Measurements from ENCODE around the gene CDK2AP2.
A peak's percentile ranks its signal among the peaks of the same experiment; 100 is the strongest.

Gene CDK2AP2

DNA sequence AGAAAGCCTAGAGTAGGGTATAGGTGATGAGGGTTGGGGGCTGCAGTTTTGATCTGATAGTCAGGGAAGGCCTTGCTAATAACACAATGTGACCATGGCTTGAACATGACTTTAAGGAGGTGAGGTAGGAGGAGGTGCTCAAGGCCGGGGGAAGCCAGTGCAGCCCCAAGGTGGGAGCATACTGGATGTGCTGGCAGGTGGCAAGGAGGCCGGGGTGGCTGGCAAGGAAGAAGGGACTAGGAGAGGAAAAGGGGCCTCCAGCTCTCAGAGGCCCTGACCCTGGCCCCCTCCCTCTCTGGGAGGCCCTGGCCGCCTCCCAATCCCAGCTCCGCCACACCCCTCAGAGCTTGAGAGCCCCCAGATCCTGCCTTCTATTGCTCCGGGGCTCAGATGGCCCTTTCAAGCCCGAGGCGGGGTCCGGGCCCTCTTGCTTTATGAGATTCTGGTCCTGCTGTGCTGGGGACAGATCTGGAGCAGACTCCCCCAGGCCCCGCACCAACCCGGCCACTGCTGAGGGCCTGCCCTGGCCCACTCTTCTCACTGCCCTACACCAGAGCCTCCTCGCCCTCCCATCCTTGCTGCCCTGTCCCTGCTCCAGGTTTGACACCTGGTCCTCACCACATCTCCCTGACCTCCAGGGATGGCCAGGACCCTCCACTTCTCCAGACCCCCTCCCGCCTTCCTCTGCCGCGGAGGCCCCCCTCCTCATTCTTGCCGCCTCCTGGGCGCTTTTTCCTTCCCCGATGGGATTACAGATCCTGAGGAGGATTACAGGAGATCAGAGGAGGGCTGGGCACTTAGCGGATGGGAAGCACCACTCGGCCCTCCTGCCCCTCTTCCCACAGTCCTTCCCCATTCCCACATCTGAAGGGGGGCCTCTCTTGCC is 4.6 kb downstream of the CDK2AP2 start:
- DNase-seq (ENCODE audit: low spot score) = no peak

DNA sequence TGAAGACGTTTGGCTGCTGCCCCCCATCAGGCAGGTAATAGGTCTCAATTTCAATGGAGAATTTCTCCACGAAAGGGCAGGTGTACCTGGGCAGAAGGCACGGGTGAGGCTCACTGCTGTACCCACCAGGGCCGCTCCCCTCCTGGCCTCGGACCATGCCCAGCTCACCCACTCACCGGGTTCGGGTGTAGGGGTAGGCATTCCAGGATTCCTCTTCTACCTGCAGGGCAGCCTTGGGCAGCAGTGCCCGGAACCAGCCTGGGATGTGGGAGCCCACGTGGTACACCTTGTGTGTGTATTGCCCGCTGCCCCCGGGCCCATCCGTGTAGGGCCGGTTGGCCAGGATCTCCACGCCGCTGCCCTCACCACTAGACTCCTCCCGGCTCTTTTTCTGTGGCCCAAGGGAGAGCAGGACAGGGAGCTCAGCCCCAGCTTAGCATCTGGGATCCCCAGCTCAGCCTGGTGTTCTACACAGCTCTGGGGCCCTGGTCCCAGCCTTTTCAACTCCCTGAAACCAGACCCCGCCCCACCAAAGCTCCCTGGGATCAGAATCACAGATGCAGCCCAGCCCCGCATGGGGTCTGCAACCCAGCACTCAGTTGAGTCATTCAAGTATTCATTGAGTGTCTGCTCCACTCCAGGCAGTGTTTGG is 5.5 kb downstream of the CDK2AP2 start:
- DNase-seq (ENCODE audit: low spot score) = no peak

DNA sequence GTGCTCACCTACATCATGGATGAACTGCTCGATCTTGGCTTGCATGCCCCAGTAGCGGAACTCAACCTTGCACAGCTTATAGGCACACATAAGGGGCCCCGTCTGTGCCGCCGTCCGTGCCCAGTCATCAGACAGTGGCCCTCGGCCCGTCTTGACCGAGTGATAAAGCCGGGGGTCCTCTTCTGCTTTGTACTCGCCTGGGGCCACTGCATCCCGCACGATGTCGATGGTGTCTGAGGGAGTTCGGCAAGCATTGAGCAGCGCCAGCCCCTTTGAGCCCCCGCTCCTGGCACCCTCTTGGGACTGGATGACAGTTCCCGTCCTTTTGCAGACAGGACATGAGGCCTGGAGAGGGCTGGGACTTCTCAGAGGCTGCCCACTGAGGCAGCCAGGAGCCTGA is 6.1 kb downstream of the CDK2AP2 start:
- DNase-seq (ENCODE audit: low spot score) = no peak

DNA sequence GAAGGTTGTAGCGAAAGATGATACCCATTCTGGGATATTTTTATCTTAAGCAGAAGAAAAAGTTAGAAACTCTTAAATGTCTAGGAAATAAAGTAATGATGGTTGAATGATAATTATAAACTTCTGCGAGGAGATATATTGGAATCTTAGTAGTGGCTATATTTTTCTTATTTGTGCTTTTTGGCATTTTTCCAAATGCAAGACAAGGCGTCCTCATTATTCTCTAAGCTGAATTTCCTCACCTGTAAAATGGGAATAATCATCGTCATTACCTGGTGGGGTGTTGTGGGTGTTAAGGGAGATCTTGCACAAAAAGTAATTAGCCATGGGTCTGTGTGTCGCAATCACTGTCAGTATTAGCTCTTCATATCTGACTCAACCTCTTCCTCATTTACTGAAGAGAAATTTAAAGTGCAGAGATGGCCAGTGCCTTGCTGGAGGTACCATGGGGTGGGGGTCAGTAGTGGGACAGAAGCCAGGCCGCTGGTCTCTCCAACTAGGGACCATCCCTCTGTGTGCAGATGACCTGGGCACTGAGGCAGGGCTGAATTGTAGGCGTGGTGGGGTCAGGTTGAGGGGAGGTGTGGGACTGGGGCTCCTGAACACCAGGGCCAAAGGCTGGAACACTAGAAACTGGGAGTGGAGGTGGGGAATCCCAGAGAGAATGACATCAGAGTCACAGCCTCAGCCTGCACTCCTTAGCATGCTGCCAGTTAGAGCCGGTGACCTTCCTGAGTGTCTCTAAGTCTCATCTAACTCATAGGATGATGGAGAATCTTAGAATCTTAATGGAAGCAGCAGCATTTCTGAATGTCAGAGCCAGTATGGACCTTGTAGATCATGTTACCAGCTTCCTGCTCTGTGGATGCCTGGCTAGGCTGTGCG is 6.9 kb downstream of the CDK2AP2 start:
- DNase-seq (ENCODE audit: low spot score) = no peak

DNA sequence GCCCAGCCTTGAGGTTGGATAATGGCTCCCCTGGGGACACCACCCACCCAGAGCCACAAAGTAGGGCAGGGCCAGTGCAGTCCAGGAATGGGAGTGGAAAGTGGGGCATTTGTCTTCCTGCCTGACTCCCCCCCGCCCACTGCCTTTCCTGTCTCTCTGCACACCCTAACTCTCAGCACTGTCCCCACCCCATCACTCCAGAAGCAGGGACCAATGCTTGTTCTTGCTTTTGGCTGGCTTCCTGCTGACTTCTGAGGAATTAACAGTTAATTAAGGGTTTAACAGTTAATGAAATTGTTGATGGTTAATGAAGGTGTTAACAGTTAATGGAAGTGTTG is 7.5 kb downstream of the CDK2AP2 start:
- DNase-seq (ENCODE audit: low spot score) = no peak

DNA sequence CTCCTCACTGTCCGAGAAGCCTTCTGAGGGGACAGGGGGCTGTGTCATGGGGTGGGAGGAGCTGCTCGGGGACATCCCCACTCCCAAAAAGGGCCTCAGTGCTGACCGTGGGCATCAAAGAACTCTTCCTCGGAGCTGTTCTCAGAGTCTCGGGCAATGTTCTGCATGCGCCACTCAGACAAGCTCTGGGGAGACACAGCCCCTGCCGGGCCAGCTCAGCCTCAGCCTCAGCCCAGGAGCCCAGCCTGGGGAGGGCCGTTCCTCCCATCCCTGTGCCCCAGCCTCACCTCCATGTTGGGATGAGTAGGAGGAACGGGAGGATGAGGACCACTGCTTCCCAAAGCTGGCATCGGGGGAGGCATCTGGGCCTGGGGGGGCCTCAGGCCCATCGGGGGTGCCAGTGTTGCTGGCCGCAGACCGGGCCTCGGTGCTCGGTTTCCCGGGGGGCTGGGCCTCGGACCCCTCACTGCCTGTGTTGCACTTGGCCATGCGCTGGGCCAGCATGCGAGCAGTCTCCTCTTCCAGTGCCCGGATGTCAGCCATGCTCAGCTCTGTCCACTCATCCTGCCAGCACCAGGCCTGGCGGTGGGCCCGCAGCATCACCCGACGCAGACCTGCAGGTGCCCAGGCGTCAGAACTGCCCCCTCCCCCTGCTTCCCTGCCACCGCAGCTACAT is 8.0 kb downstream of the CDK2AP2 start:
- DNase-seq (ENCODE audit: low spot score) = no peak

DNA sequence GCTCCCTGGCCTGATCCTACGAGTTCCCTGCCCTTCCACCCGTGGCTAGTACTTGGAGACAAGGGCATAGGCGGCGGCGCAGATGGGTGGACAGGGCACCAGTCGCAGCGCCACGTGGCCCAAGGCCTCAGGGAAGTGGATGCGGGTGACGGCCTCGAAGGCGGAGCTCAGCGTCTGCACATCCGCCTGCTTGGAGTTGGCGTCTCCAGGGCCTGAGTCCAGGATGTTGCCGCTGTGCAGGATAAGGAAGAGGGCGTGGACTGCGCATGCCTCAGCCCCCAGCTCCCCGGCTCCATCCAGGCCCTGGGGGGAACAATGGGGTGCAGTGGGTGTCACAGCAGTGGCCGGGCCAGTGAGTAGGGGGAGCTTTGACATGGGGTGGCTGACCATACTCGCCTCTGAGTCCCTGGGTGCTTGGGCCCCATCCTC is 9.4 kb downstream of the CDK2AP2 start:
- no peak for DNase-seq (ENCODE audit: low spot score)

DNA sequence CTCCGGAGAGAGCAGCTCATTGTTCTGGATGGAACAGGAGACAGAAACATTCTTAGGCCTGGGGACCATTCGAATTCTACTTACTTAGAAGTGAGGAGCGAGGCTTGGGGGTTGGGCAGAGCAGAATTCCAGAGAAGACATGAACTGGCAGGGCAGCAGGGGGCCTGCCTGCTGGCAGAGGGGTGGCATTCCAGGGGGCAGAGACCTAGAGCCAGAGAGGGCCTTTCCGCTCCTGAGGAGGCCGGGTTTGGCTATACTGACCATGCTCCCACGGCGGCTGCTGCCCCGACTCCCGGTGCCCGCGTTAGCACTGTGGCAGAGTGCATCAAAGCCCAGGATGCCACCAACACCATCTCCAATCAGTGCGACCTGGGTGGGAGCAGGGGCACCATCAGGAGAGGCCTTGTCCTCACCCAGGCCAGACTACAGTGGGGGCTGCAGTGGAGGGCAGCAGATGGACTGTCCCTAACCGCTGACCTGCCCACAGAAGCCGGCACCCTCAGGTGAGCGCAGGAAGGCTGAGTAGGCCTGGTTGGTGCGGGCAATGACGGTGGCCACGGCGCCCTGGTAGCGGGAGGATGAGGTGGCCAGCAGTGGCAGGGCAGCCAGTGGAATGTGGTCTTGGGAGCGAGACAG is 10.2 kb downstream of the CDK2AP2 start:
- DNase-seq (ENCODE audit: low spot score) = no peak

DNA sequence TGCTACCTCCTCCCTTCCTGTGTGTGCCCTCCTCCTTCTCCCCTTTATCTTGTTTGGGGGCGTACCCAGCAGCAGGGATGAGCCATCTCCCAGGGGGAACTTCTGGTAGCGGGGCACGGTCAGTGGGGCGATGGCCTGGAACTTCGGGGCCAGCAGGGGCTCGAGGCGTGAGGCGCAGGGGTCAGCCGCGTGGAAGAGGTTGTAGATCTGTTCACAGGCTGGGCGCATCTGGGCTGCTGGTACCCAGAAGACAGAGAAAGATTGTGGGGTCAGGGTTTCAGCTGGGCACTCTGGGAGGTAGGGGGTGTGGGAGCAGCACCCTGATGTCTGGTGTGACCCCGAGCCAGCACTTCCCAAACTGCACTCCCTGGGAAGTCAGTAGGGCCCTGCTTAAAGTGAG is 11.8 kb downstream of the CDK2AP2 start:
- no peak for DNase-seq (ENCODE audit: low spot score)

DNA sequence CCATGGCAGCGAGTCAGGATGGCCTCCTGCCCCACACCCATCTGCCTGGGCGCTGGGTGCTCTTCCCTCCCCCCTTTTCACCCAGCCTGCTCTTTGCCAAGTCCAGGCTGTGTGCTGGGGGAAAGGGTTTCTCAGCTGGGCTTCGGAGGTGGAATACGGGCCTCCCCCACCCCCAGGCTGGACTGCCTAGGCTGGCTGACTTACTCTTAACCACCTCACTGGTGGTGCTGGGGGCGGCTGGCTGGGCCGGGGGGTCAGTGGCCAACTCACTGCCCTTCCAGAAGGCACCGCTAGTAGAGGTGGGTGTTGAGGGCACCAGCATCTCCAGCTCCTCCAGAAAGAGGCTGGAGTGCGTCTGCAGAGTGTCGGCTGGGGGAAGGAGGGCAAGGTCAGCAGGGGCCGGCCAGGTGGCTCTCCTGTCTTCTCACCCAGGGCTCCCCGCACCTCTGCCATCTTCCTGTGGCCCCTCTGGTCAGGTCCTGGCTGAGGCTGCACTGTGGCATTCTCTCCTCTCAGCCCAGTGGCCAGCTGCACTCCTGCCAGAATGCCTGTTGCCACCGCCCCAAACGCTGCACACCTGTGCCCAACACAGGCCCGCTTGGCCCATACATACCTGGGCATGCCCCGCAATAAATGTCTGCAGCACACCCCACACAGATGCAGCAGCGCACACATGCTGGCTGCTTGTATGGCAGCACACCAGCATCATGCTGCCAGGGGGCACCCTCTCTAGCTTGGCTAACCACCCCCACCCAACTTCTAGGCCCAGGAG is 12.5 kb downstream of the CDK2AP2 start:
- DNase-seq (ENCODE audit: low spot score) = no peak

DNA sequence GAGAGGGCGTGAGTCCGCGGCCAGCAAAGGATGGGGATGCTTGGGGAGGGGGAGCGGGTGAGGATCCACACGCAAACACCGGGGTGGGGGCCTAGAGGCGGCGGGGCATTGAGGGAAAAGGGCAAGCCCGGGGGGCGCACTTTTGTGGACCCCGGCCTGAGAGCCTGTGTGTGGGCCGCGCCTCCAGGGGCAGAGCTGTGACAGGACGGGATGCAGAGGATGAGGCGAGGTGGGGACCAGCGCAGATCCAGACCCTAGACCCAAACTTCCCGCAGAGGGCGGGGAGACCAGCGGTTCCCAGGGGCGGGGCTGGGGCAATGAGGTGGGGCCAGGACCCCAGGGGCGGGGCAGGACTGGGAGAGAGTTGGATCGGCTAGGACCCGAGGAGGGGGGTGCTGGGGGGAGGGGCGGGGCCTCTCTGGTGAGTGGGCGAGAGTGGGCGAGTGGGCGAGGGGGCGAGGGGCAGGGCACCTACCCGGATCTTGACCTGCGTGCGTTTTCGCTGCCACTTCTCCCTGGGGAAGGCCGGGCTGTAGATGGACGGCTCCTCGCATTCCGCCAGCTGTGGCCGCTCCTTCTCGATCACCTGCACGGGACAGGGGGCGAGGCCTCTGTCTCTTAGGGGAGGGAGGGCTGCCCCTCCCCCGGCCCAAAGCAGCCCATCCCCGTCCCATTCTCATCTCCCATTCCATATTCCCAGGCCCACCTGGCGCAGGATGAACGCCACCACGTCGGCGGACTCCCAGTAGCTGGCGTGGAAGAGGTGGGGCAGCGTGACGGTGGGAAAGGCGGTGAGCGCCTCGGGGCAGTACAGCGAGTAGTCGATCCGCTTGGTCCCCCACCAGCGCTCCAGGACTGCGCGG is 13.4 kb downstream of the CDK2AP2 start:
- DNase-seq (ENCODE audit: low spot score) = peak; percentile 70

DNA sequence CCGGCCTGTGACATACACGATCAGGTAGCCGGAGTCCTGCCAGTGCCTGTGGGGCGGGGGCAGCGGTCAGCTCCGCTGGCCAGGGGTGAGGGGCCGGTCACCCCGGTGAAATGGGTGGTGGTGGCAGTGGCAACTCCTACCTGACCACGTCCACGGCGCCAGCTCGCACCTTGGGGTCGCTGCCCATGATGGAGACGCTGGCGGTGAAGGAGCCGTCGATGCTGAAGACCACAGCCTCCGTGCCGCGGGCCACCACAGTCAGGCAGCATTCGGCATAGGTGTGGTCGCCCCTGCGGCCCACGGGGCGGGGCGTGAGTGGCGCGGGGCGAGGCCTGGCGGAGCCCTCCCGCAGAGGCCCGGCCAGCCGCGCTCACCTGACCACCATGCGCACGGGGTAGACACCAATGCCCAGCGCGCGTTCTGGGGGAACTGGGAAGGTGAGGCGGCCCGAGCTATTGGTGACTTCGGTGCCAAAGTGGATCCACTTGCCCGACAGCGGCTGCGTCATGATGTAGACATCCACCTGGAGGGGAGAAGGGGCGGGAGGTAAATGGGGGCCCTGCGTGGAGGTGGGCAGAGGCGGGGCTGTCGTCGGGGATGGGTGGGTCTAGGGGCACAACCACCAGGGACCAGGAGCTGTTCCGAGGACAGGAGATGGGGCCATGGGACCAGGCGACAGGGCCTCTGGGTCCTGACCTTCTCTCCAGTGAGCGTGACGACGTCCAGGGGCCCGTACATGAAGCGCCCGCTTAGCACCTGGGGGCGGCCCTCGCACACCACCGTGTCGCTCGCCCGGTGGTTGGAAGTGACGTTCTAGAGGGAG is 14.2 kb downstream of the CDK2AP2 start:
- DNase-seq (ENCODE audit: low spot score) = no peak

DNA sequence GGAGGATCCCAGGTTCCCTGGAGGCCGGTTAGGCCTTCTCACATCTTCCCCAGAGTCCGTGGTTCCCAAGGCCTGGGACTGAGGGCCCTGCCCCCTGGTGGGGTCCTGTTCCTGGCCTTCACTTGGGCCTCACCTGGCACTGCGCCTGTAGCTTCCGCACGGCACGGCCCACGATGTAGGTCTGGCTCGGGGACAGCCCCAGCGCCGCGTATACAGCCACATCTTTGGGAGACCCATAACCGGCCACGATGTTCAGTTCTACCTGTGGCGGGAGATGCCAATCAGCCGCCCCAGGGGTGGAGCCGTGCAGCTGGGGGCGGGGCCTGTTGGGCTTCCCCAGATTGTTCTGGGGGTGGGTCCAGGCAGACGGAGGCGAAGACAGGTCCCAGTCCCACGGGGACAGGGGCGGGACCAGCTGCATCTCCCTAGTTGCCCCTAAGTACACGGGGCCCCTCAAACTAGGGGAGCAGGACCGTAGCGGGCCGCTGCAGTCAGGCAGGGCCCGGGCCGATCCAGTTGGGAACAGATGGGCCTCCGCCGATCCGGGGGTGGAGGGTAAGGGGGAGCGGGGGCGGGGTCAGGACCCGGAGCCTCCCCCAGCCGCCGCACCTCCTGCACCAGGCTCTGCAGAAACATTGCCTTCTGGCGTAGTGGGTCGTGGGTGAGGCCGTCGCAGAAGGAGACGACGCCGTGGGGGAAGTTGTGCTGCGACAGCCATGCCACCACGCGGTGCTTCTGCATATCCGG is 15.0 kb downstream of the CDK2AP2 start:
- peak; percentile 83 for DNase-seq (ENCODE audit: low spot score)

DNA sequence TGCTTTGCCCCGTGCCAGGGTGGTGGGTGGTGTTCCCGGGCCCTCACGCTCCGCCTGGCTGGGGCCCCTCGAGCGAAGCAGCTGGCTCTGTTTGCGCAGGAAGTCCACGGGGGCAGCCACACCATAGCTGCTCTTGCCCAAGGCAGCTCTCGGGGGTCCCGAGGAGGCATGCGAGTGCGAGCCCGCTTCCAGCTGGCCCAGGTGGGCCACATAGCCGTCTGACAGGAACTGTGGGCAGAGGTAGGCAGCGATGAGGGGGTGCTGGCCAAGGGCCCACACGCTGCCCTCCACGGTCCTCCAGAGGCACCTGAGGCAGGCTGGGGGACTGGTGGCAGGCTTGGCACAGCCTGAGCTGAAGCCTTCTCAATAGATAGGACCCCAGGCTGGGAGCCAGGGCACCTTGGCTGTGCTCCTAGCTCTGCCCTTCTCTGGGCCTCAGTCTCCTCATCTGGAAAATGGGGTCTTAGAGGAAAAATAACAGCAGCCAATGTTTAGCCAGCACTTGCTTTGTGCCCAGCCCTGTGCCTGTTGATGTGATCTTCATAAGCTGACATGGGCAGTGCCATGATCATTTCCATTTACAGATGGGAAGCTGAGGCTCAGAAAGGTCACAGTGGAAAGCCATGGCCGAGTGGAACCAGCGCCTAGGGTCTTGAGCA is 15.8 kb downstream of the CDK2AP2 start:
- no peak for DNase-seq (ENCODE audit: low spot score)

DNA sequence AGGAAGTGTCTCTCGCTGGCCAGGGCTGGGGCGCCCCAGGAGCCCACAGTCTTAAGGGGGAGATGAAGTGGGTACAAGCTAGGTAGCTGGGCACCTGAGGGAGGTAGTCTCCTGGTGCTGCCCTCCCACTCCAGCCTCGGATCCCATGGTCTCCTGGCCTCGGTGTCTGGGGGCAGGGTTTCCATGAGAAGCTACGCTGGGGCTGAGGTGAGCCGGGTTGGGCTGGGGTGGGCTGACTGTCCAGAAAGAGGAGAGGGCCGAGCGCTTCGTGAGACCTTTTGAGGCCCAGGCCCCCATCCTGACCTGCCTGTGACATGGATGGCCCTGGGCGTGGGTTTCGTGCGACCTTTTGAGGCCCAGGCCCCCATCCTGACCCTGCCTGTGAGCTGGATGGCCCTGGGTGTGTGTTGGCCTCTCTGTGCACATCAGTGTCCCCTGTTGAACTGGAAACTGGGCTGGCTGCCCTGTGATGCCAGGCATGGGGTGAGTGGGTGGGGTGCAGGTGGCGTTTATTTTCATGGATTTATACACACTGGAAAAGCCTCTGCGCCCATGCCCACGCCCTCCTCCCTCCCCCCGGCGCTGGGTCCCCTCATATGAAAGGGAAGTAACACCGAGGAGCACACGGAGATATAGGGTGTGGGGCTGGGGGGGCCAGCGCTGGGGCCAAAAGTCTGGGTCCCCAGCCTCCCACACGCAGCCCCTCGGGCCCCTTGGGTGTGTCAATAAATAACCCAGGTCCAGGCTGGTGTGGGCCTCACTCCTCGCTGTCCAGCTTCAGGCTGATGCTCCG is 16.5 kb downstream of the CDK2AP2 start:
- DNase-seq (ENCODE audit: low spot score) = no peak

DNA sequence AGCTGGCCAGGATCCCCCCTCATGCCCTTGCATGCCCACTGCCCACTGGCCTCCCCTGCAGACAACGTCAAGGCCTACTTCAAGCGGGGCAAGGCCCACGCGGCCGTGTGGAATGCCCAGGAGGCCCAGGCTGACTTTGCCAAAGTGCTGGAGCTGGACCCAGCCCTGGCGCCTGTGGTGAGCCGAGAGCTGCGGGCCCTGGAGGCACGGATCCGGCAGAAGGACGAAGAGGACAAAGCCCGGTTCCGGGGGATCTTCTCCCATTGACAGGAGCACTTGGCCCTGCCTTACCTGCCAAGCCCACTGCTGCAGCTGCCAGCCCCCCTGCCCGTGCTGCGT is 17.3 kb downstream of the CDK2AP2 start:
- DNase-seq (ENCODE audit: low spot score) = no peak
